H1 (cell line): ENCODE measurements around the gene BAG1. TPM values are rescaled to one million over a fixed set of nuclear protein-coding genes. Genes with fewer than 3 reads are reported as not detected.
A peak's percentile ranks its signal among the peaks of the same experiment; 100 is the strongest.

ENCODE experiments used
- CBX5 ChIP-seq: fragments of 300-800, 300-1000 bp; sonication (generic); IDR thresholded peaks from 2 replicates; pipeline ENCODE4 v1.7.1; 2016; ENCODE audit warnings: antibody characterized with exemption, low read length, low read depth
- CHD7 ChIP-seq: fragments of 300-600 bp; sonication (generic); IDR thresholded peaks from 2 replicates; pipeline ENCODE4 v1.7.1; 2012; ENCODE audit warnings: low read length, moderate library complexity, mild to moderate bottlenecking, inconsistent platforms; ENCODE audit not compliant: insufficient replicate concordance
- JUND ChIP-seq: IDR thresholded peaks from 2 replicates; pipeline ENCODE4 v1.6.1; 2011; ENCODE audit warnings: mild to moderate bottlenecking, improper control_type of control experiment, low read length
- KDM4A ChIP-seq: IDR thresholded peaks from one replicate; pipeline ENCODE4 v1.7.1; 2012; ENCODE audit warnings: low read depth, mild to moderate bottlenecking, moderate library complexity, low read length, inconsistent platforms; ENCODE audit not compliant: severe bottlenecking
- NANOG ChIP-seq: IDR thresholded peaks from 2 replicates; pipeline ENCODE4 v1.6.1; 2011; ENCODE audit warnings: low read length, low read depth, mild to moderate bottlenecking, inconsistent platforms; ENCODE audit not compliant: insufficient read depth, poor library complexity, severe bottlenecking
- SP2 ChIP-seq: IDR thresholded peaks from 2 replicates; pipeline ENCODE4 v1.6.1; 2012; ENCODE audit warnings: mild to moderate bottlenecking, low read length, inconsistent platforms
- SP4 ChIP-seq: IDR thresholded peaks from 2 replicates; pipeline ENCODE4 v1.6.1; 2012; ENCODE audit warnings: low read length, inconsistent platforms
- SUZ12 ChIP-seq: fragments of 200-600 bp; sonication (generic); IDR thresholded peaks from 2 replicates; pipeline ENCODE4 v1.6.1; 2012; ENCODE audit warnings: mild to moderate bottlenecking, inconsistent platforms, low read length, moderate library complexity, mixed read lengths
- TEAD4 ChIP-seq: IDR thresholded peaks from 2 replicates; pipeline ENCODE4 v1.6.1; 2012; ENCODE audit warnings: low read depth, low read length, inconsistent platforms, mixed read lengths
- USF2 ChIP-seq: IDR thresholded peaks from 2 replicates; pipeline ENCODE4 v1.6.1; 2011; ENCODE audit warnings: low read length, improper control_type of control experiment
- polyA plus RNA-seq, 7 experiments: library from polyadenylated mRNA; depleted of rRNA in 3 of 7; stranded (reverse) in 5 of 7; unstranded in 2 of 7; fragments of >200 nt in 5 of 7; fragments of 200-250 nt in 2 of 7; gene quantifications; 1 replicate in 5 of 7; 2 replicates in 1 of 7; 4 replicates in 1 of 7; pipeline versions ENCODE4 v1.2.1 to v1.2.3, GENCODE V29; 2011 to 2013; ENCODE audit warnings: missing spikeins in 2 of 7, mixed read lengths in 2 of 7
- total RNA-seq: library from RNA; stranded (reverse); fragmentation: NEBNext Ultra II Directional; extraction: Animal tissue kit (Norgen Biotek cat#: 25700); gene quantifications from 2 replicates; pipeline ENCODE4 v1.2.1, GENCODE V29; 2021

The BAG1 gene
- total and polyA plus RNA-seq, 2 of the 8 experiments (the other 6 are each of a cell fraction or from before 2014, with no cell fraction given): 14.7 to 59.8 TPM

- TF ChIP-seq CHD7 (no peak), USF2 (no peak), SUZ12 (no peak), SP2 (no peak), TEAD4 (no peak), KDM4A (peak; percentile 82), SP4 (peak; percentile 88; the same call in 1 of the 2 replicates), JUND (no peak), NANOG (peak; percentile 20), CBX5 (no peak)
Observed at GRCh38 chr9:33264473-33265177, at the start of gene BAG1, which contains the start of gene CHMP5 (continued).
